ENCODE results near the gene SHOC2. TPM values are rescaled to one million over a fixed set of nuclear protein-coding genes. Genes with fewer than 3 reads are reported as not detected.

The SHOC2 gene
- total RNA-seq, 1 donor from 2014 or later: 45.9 TPM

- no peak for DNase-seq (ENCODE audit: low spot score, unreplicated experiment)
- H3K36me3 Mint-ChIP-seq (ENCODE audit: insufficient read depth): peaks cover 22% of the 10 kb centered on the region
Observed at GRCh38 chr10:111004016-111004415, 84.6 kb downstream of the SHOC2 start.

GRCh38 chr10:111007486-111007885 lies 88.1 kb downstream of the SHOC2 start:
- H3K4me3 Mint-ChIP-seq (ENCODE audit: low read depth): no peak overlapping the region
- no peaks in the 10 kb centered on the region for H3K27me3 Mint-ChIP-seq
- H3K9me3 Mint-ChIP-seq (ENCODE audit: low read depth): no peaks in the 10 kb centered on the region
- no peaks in the 10 kb centered on the region for H3K4me1 Mint-ChIP-seq (ENCODE audit: low read depth)
- DNase-seq (ENCODE audit: low spot score, unreplicated experiment): no peak
- H3K27ac Mint-ChIP-seq: no peak overlapping the region
- TF ChIP-seq CTCF (IDR thresholded peaks at IDR 0.05; ENCODE audit: unreplicated experiment): no peak
- H3K36me3 Mint-ChIP-seq (ENCODE audit: insufficient read depth): peaks cover 10% of the 10 kb centered on the region

More at GRCh38 chr10:111004016-111004415, 84.6 kb downstream of the SHOC2 start:
- H3K4me3 Mint-ChIP-seq (ENCODE audit: low read depth): no peak overlapping the region
- H3K27ac Mint-ChIP-seq: no peak overlapping the region
- no peaks in the 10 kb centered on the region for H3K9me3 Mint-ChIP-seq (ENCODE audit: low read depth)
- H3K27me3 Mint-ChIP-seq: no peaks in the 10 kb centered on the region
- no peak for TF ChIP-seq CTCF (IDR thresholded peaks at IDR 0.05; ENCODE audit: unreplicated experiment)
- peaks cover 2% of the 10 kb centered on the region for H3K4me1 Mint-ChIP-seq (ENCODE audit: low read depth)

GRCh38 chr10:111015181-111015580 lies 95.8 kb downstream of the SHOC2 start:
- Mint-ChIP-seq H3K4me1 (ENCODE audit: low read depth) (no peaks in the 10 kb centered on the region), H3K9me3 (ENCODE audit: low read depth) (no peaks in the 10 kb centered on the region), H3K4me3 (ENCODE audit: low read depth) (no peak overlapping the region), H3K27me3 (no peaks in the 10 kb centered on the region), H3K36me3 (ENCODE audit: insufficient read depth) (peaks cover 17% of the 10 kb centered on the region), H3K27ac (no peak overlapping the region)
- no peak for DNase-seq (ENCODE audit: low spot score, unreplicated experiment)
- no peak for TF ChIP-seq CTCF (IDR thresholded peaks at IDR 0.05; ENCODE audit: unreplicated experiment)

- Mint-ChIP-seq H3K27ac (no peak overlapping the region), H3K9me3 (ENCODE audit: low read depth) (no peaks in the 10 kb centered on the region), H3K27me3 (no peaks in the 10 kb centered on the region), H3K4me1 (ENCODE audit: low read depth) (no peaks in the 10 kb centered on the region), H3K4me3 (ENCODE audit: low read depth) (no peak overlapping the region), H3K36me3 (ENCODE audit: insufficient read depth) (peaks cover 27% of the 10 kb centered on the region)
- TF ChIP-seq CTCF (IDR thresholded peaks at IDR 0.05; ENCODE audit: unreplicated experiment): no peak
- DNase-seq (ENCODE audit: low spot score, unreplicated experiment): no peak
Observed at GRCh38 chr10:111017098-111017497, 97.7 kb downstream of the SHOC2 start.

- Mint-ChIP-seq H3K4me1 (ENCODE audit: low read depth) (no peaks in the 10 kb centered on the region), H3K36me3 (ENCODE audit: insufficient read depth) (peaks cover 36% of the 10 kb centered on the region), H3K9me3 (ENCODE audit: low read depth) (peaks cover 4% of the 10 kb centered on the region), H3K27ac (no peak overlapping the region), H3K4me3 (ENCODE audit: low read depth) (no peak overlapping the region), H3K27me3 (no peaks in the 10 kb centered on the region)
- TF ChIP-seq CTCF (IDR thresholded peaks at IDR 0.05; ENCODE audit: unreplicated experiment): no peak
- DNase-seq (ENCODE audit: low spot score, unreplicated experiment): no peak
Observed at GRCh38 chr10:111018021-111018420, 98.6 kb downstream of the SHOC2 start.

Data from progenitor cell of endocrine pancreas (in vitro differentiated cells).